Fibroblast of the aortic adventitia (primary cell): ENCODE data around the gene SPEG. TPM values are rescaled to one million over a fixed set of nuclear protein-coding genes. Genes with fewer than 3 reads are reported as not detected.

Experiments used
- DNase-seq: peaks from one replicate; pipeline ENCODE4 v3.0.0-alpha.2; 2010; ENCODE audit warnings: low read depth
- H3K4me3 ChIP-seq: 2 replicates; pipeline ENCODE4 v1.5.1; 2011; ENCODE audit warnings: low read depth, mild to moderate bottlenecking, control low read depth, low read length, moderate library complexity
- CTCF ChIP-seq: IDR thresholded peaks from 2 replicates; pipeline ENCODE4 v1.5.1; 2011; ENCODE audit warnings: mild to moderate bottlenecking, low read length, control low read depth, inconsistent platforms; ENCODE audit not compliant: insufficient read depth
- total RNA-seq: library from RNA; depleted of rRNA; stranded (reverse); fragments of >200 nt; gene quantifications from 2 replicates; pipeline ENCODE4 v1.2.3, GENCODE V29; 2012; ENCODE audit warnings: low replicate concordance

The SPEG gene
- total RNA-seq, 1 donor, result 22.7 TPM

GRCh38 chr2:219447242-219448098, 12.8 kb downstream of the SPEG start:
- TF ChIP-seq CTCF, result no peak
- peak; percentile 17 for DNase-seq
- no peak overlapping the region for H3K4me3 ChIP-seq

GRCh38 chr2:219448099-219448775, 13.6 kb downstream of the SPEG start:
- H3K4me3 ChIP-seq, result no peak overlapping the region
- no peak for TF ChIP-seq CTCF
- no peak for DNase-seq

- DNase-seq, result no peak
- no peak overlapping the region for H3K4me3 ChIP-seq
- no peak for TF ChIP-seq CTCF
Measured at GRCh38 chr2:219448776-219449341, 14.2 kb downstream of the SPEG start.

GRCh38 chr2:219449609-219450008, 15.0 kb downstream of the SPEG start:
- TF ChIP-seq CTCF, result no peak
- DNase-seq, result no peak

GRCh38 chr2:219451661-219452360, 17.2 kb downstream of the SPEG start:
- no peak for TF ChIP-seq CTCF

More at GRCh38 chr2:219449609-219450008, 15.0 kb downstream of the SPEG start:
- H3K4me3 ChIP-seq, result no peak overlapping the region

More at GRCh38 chr2:219451661-219452360, 17.2 kb downstream of the SPEG start:
- no peak overlapping the region for H3K4me3 ChIP-seq
- DNase-seq, result peak; percentile 26
